Loucy (cell line): ENCODE results near the gene TNFAIP8L2.
A peak's percentile ranks its signal among the peaks of the same experiment; 100 is the strongest.

ENCODE experiments used
- H2AFZ ChIP-seq: fragments of 200-600 bp; sonication (generic); 2 replicates; pipeline ENCODE4 v1.6.0; 2016; ENCODE audit warnings: antibody characterized with exemption, mild to moderate bottlenecking, low read length, moderate library complexity
- H3F3A ChIP-seq: fragments of 200-600 bp; 2 replicates; pipeline ENCODE4 v1.6.0; 2016; ENCODE audit warnings: antibody characterized with exemption, low read depth, mild to moderate bottlenecking
- H3K27me3 ChIP-seq: fragments of 200-600 bp; sonication (generic); 2 replicates; pipeline ENCODE4 v1.6.1; 2014; ENCODE audit warnings: low read length, mild to moderate bottlenecking; ENCODE audit not compliant: insufficient read depth, poor library complexity, severe bottlenecking
- H3K36me3 ChIP-seq: fragments of 200-600 bp; sonication (generic); 2 replicates; pipeline ENCODE4 v1.6.1; 2016; ENCODE audit warnings: low read length; ENCODE audit not compliant: insufficient read depth
- H3K4me1 ChIP-seq: fragments of 200-600 bp; sonication (generic); 2 replicates; pipeline ENCODE4 v1.5.1; 2014; ENCODE audit warnings: low read length, mild to moderate bottlenecking; ENCODE audit not compliant: insufficient read depth, poor library complexity, severe bottlenecking
- H3K4me2 ChIP-seq: fragments of 200-600 bp; sonication (generic); 2 replicates; pipeline ENCODE4 v1.6.0; 2014; ENCODE audit warnings: antibody characterized with exemption, low read length, low read depth, mild to moderate bottlenecking; ENCODE audit not compliant: poor library complexity, severe bottlenecking
- H3K4me3 ChIP-seq: fragments of 200-600 bp; sonication (generic); 2 replicates; pipeline ENCODE4 v1.5.1; 2014; ENCODE audit warnings: low read length, mild to moderate bottlenecking, mixed read lengths; ENCODE audit not compliant: poor library complexity, severe bottlenecking
- H3K79me2 ChIP-seq: fragments of 200-600 bp; sonication (generic); 2 replicates; pipeline ENCODE4 v1.6.1; 2014; ENCODE audit warnings: low read length; ENCODE audit not compliant: insufficient read depth
- H3K9ac ChIP-seq: fragments of 200-600 bp; sonication (generic); 2 replicates; pipeline ENCODE4 v1.6.0; 2014; ENCODE audit warnings: mild to moderate bottlenecking, low read depth, low read length, moderate library complexity; ENCODE audit not compliant: poor library complexity, severe bottlenecking
- H3K9me2 ChIP-seq: fragments of 200-600 bp; sonication (generic); replicated peaks from 2 replicates; pipeline ENCODE4 v1.6.1; 2016; ENCODE audit warnings: low read depth, low read length, mixed read lengths
- H3K9me3 ChIP-seq: fragments of 200-600 bp; sonication (generic); 2 replicates; pipeline ENCODE4 v1.6.1; 2014; ENCODE audit warnings: mild to moderate bottlenecking, antibody characterized with exemption, low read length, low read depth; ENCODE audit not compliant: insufficient read depth
- H4K20me1 ChIP-seq: fragments of 200-600 bp; sonication (generic); 2 replicates; pipeline ENCODE4 v1.6.0; 2014; ENCODE audit warnings: antibody characterized with exemption, low read length, mild to moderate bottlenecking; ENCODE audit not compliant: insufficient read depth, poor library complexity, severe bottlenecking
- CTCF ChIP-seq: fragments of 200-600 bp; sonication (generic); conservative IDR thresholded peaks from 2 replicates; pipeline ENCODE4 v1.5.1; 2014; ENCODE audit warnings: mild to moderate bottlenecking, antibody characterized with exemption, low read length
- EZH2phosphoT487 ChIP-seq: fragments of 200-600 bp; IDR thresholded peaks from 2 replicates; pipeline ENCODE4 v1.6.1; 2018; ENCODE audit warnings: antibody characterized with exemption, mild to moderate bottlenecking, moderate library complexity, borderline replicate concordance

The TNFAIP8L2 gene

GRCh38 chr1:151189637-151190445 lies 33.4 kb downstream of the TNFAIP8L2 start, which contains the start of gene VPS72:
Gene VPS72, minus strand, starts transcription at chr1:151190197. Its CDS starts 76 bp downstream, at chr1:151190121.
- peaks cover 8% of the 10 kb centered on the region; the same call in 1 of the 2 replicates for H3K36me3 ChIP-seq
- H3K9me2 ChIP-seq: no peaks in the 10 kb centered on the region
- no peaks in the 10 kb centered on the region for H3K9me3 ChIP-seq
- H3K4me1 ChIP-seq: peaks cover 25% of the 10 kb centered on the region
- H3F3A ChIP-seq: no peaks in the 10 kb centered on the region; the same call in 1 of the 2 replicates
- peaks cover 17% of the 10 kb centered on the region for H4K20me1 ChIP-seq
- TF ChIP-seq EZH2phosphoT487 (no peak), CTCF (no peak)
- peak within 1 kb of the TSS; percentile 88 for H3K4me2 ChIP-seq
- peak within 1 kb of the TSS; percentile 90 for H3K9ac ChIP-seq
- H3K27me3 ChIP-seq: no peaks in the 10 kb centered on the region
- peak within 1 kb of the TSS; percentile 96 for H3K4me3 ChIP-seq
- H2AFZ ChIP-seq: peak within 1 kb of the TSS; percentile 75
- H3K79me2 ChIP-seq: peaks cover 37% of the 10 kb centered on the region

- no peaks in the 10 kb centered on the region for H3K27me3 ChIP-seq
- no peak overlapping the region for H3K4me3 ChIP-seq
- no peaks in the 10 kb centered on the region for H3K9me3 ChIP-seq
- no peaks in the 10 kb centered on the region; the same call in 1 of the 2 replicates for H3F3A ChIP-seq
- H4K20me1 ChIP-seq: peaks cover 17% of the 10 kb centered on the region
- H3K4me1 ChIP-seq: peaks cover 21% of the 10 kb centered on the region
- peaks cover 29% of the 10 kb centered on the region for H3K79me2 ChIP-seq
- H3K36me3 ChIP-seq: no peaks in the 10 kb centered on the region
- H2AFZ ChIP-seq: no peak overlapping the region
- H3K4me2 ChIP-seq: no peak overlapping the region
- H3K9ac ChIP-seq: no peak overlapping the region
- TF ChIP-seq CTCF (no peak), EZH2phosphoT487 (no peak)
- no peaks in the 10 kb centered on the region for H3K9me2 ChIP-seq
These were observed 35.6 kb downstream of the TNFAIP8L2 start for GRCh38 chr1:151192047-151192446.

DNA sequence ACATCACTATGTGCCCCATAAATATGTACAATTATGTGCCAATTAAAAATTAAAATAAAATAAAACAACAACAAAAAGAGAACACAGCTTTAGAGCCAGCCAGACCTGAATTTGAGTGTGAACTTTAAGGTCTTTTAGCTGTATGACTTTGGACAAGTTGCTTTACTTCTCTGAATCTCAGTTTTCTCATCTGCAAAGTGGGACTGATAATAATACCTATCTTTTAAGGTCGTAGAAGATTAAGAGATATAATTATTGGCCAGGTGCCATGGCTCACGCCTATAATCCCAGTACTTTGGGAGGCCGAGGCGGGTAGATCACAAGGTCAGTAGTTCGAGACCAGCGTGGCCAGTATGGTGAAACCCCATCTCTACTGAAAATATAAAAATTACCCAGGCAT lies 36.9 kb downstream of the TNFAIP8L2 start:
- H3K9me2 ChIP-seq: no peaks in the 10 kb centered on the region
- H2AFZ ChIP-seq: no peak overlapping the region
- H3K4me2 ChIP-seq: no peak overlapping the region
- H3K79me2 ChIP-seq: peaks cover 16% of the 10 kb centered on the region
- no peak overlapping the region for H3K4me3 ChIP-seq
- H3F3A ChIP-seq: no peaks in the 10 kb centered on the region; the same call in 1 of the 2 replicates
- no peak overlapping the region for H3K9ac ChIP-seq
- TF ChIP-seq CTCF (no peak), EZH2phosphoT487 (no peak)
- H3K9me3 ChIP-seq: no peaks in the 10 kb centered on the region
- H3K27me3 ChIP-seq: no peaks in the 10 kb centered on the region
- H3K36me3 ChIP-seq: no peaks in the 10 kb centered on the region
- H4K20me1 ChIP-seq: peaks cover 9% of the 10 kb centered on the region
- peaks cover 15% of the 10 kb centered on the region for H3K4me1 ChIP-seq
